ENCODE results near the gene GSTM2.

Gene GSTM2

DNA sequence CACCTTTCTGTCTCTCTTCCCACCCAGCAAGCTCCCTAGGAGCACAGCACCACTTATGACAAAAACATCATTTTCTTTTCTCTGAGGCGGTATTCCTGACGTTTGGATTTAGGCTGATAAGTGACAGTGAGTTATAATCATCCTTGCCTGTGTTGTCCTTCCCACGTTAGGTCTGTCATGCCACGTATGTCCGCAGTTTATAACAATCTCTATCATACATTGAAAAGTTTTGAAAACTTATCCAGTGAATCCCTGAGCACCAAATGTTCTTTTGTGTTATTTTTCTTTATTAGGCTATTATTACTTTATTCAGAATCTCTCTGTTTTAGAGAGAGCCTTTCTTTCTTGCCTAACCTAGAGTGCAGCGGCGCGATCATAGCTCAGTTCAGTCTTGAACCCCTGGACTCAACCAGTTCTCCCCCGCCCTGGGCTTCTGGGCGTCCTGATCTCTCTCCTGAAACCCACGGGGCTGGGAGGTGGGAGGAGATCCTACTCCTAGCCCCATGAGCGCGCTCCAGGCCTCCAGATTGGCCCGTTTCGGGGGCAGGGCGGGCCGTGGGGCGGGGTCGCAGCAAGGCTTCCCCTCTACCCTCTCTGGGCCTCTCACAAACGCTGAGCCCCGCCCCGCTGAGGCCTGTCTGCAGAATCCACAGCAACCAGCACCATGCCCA, at the start of gene GSTM2:
GSTM2 (plus strand) TSS at position 606 of the 671 bp plus-strand sequence; CDS start at position 665, 59 bp downstream.
- peak; percentile 76 to 77 for DNase-seq

DNA sequence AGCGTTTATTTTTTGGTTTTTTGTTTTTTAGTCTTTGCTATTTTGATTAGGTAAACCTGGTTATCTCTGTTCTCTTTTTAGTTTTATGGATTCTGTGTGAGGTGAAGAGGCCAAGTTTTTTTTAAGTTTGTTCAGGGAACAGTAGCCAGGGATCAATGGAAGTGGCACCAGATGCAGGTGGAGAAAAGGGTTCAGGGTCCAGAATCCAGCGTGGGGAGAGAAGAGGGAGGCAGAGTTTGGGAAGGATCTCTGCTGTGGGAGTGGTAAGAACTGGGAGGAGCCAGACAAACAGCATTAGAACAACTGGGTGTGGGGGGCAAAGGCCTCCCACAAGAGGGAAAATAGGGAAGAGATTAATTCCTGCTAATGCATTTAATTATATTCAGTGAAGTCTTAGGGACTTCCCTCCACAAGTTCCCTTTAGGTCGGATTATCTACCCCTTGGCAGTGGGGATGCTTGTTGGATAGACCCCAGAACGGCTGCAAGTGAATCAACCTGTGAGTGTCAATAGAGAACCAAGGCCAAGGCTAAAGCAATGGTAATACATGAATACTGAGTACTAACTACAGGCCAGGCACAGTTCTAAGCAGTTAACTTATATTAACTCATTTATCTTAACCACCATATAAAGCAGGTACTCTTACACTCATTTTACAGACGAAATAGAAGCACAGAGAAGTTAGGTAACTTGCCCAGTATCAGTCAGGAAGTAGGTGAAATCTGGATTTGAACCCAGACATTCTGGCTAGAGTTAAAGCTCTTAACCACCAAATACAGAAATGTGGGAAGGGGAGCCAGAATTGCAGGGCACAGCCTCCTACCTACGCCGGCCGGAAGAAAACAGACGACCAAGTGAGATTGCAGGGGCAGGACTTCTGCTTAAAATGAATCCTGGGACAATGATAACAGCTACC, 48.9 kb upstream of the GSTM2 start:
- no peak for DNase-seq

DNA sequence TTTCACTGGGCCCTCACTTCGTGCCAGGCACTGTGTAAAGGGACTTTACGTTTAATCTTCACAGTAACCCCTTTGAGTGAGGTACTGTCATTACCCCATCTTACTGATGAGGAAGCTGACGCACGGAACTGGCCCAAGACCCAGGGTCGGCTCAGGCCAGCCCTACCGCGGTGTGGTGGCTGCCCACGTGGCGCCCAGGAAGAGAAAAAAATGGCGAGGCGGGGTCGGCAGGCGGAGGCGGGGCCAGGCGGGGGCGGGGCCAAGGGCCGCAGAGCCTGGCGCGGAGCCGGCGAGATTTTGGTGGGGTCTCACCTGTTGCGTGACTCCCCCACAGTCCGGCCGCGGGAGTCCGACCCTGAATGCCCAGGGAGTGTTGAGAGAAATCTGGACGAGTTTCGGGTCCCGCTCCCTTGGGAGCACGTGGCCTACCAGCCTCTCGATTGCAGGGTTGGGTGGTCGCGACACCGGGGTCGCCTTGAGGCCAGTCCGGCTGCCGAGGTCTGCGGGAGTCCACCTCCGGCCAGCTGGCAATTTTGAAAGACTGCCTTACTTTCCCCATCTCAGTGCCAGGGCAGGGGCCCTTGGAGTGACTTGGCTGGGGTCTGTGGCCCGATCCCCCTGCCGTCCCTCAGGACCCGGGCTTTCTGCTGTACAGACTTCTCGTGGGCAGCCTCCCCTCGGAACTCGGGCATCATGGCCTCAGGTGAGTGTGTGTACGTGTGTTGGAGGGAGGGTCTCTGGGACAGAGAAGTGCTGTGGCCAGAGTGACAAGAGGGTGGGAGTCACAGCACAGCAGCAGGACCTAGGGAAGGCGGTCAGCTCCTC, 48.1 kb upstream of the GSTM2 start, which contains the start of the genes AMPD2 and GNAT2:
AMPD2 (plus strand) TSS at position 262 of the 825 bp plus-strand sequence. CDS start 1,339 bp downstream, outside the sequence.
GNAT2 (minus strand) TSS at position 41 of the 825 bp plus-strand sequence. CDS start 6,746 bp downstream, outside the sequence.
- DNase-seq, result peak; percentile 84 to 88

DNA sequence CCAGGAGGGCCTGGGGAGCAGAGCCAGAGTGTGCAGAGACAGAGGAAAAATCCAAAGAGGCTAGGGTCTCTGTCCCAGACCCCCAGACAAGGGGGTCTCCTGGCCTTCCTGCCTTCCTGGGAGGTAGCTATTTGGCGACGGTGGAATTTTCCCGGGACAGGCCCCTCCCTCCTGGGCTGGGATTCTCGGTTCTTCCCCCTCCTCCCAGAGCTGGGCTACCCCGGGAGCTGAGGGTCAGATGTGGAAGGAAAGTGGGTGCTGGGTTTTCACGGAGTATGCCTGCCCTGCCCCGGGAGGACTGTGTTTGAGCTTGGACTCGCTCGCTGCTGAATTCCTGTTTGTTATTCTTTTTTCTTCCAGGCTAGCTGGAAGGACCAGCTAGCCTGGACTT, 47.5 kb upstream of the GSTM2 start:
- no peak for DNase-seq

DNA sequence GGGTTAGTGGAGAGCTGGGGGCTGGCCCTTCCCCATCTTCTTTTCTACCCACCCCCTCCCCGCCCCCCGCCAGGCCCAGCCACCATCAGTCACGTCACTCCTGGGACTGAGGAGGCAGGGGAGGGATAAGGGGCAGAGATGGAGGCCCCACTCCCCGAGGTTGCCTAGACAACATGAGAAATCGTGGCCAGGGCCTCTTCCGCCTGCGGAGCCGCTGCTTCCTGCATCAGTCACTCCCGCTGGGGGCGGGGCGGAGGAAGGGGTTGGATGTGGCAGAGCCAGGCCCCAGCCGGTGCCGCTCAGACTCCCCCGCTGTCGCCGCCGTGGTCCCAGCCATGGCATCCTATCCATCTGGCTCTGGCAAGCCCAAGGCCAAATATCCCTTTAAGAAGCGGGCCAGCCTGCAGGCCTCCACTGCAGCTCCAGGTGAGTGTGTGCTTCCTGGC, 47.0 kb upstream of the GSTM2 start:
- peak; percentile 94 to 96 for DNase-seq

DNA sequence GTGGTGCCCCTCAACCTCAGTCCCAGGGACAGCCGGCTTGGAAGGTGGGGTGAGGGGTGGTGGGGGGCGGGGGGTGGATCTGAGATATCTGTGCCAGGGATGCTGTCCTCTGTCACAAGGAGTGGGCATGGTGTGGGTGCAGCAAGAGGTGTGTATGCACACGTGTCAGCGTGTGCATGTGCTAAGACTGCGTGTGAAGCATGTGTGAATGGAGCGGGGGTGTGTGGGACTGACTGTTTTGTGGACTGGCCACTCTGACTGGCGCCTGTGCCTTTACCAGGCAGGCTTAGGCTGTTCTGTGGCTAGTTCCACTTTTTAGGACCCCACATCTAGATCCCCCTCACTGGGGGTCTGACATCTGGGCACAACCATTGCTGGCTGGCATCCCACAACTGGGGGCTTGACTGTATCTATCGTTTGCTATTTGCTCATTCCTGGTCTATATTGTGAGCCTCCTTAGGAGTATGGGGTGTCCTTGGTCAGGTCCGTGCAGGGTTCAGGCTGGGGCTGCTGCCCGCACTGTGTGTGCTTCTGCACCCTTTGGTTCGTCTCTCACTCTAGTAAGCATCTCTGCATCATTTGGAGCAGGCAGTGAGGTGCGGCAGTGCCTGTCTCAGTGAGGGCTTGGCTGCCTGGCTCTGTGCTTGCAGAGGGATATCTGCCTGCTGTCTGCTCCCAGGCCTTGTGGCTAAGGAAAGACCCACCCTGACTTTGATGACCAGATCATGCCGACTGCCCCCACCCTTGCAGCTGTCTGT, 46.3 kb upstream of the GSTM2 start:
- no peak for DNase-seq

DNA sequence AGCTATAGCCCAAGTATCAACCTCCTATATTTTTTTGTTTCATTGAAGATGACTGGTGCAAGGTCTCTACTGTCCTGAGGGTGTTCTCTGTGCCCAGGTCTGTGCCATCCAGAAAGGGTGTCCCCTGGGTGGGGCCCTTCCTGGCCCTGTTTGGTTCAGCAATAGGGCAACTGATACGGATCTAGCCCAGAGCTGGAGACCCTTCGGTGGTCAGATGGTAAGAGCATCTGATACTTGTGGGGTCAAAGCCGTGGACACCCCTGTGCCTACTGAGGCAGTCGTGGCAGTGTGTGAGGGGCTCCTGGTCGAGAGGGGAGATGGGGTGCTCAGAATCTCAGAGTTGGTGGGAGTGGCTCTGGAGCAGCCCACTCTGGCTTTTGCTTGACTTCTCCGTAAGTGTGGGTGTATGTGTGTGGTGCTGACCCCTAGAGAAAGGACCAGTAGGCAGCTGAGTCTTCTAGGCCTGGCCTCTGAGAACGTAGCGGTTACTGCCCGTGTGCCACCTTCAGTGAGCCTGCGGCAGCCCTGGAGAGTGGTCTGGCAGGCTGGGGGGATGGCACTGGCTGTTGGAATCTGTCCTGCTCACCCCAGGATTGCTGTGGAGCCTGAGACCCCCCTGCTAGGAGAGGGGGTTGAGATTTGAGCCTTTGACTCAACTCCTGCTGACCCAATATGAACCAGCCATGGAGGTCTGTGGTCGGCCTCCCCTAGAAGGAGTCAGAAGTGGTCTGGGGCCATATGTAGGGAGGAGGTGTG, 45.5 kb upstream of the GSTM2 start:
- no peak for DNase-seq

DNA sequence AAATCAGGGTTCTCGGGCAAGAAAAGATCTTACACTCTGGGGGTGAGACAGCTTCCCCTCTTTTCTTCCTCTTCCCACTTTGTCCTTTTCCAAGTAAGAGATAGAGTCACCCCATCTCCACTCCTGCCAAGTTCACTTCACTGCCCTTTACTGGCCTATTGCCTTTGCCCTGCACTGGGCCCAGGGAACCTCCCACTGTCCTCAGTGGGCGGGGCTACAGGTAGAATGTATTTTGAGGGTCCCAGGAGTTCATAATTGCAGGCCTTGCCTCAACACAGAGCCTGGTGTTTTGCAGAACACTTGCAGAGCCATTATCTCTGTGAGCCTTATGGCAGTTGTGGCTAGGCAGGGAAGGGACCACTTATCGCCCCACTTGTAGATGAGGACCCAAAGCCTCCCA, 45.0 kb upstream of the GSTM2 start:
- no peak for DNase-seq

DNA sequence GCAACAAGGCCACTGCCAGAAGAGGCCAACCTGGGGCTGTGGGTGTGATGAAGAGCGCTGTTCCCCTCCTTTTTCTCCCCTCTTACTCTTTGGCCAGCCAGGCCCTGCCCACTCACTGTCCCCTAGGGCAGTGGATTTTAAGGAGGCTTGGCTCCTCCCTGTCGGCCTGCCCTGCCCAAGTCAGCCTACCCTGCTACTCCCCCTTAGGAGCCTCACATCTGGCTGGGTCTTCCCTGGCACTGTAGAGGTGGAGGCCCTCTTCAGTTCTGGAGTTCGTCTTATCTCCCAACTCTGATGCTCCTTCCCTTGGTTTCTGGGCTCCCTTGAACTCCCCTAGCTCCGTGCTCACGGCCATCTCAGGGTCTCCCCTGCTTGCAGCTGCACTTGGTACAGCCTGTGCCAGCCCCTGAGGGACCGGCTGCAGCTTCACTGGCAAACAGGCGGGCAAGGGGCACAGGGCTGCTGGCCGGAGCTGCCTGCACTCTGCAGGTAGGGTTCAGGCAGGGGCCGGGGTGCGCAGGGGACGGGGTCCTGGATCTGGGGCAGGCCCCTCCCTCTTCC, 44.2 kb upstream of the GSTM2 start:
- no peak for DNase-seq

DNA sequence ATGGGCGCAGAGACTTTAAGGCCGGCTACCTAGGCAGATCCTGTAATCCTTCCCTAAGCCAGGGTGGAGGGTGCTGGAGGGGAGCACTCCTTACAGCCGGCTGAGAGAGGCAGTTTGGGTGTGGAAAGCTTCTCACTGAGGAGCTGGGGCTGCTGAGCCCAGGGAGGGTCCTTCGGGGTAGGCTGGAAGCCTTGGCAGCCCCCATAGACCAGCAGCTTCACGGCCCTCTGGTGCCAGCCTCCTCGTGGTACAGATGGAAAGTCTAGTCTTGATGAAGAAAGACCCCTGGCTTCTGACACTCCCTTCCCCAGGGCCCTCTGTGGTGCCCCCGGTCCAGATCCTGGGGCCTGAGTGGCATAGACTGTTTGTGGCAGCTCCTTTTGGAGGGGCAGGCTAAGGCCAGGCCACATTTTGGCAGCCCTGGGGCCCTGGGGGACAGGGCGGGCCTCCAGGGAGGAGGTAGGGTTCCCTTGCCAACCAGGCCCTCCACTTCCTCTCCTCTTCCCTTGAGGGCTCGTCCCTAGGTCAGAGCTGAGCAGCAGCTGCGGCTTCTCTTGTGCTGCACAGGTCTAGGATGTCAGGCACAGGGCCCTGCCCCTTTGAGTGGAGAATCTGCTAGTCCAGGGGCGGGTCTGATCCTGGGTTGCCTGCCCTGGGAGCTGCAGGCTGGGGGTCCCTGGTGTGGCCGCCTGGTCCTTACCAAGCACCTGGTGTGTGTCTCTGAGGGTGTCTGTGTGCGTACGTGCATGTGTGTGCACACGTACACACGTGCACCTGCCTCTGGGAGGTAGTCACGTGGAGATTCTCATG, 43.5 kb upstream of the GSTM2 start:
- no peak for DNase-seq

DNA sequence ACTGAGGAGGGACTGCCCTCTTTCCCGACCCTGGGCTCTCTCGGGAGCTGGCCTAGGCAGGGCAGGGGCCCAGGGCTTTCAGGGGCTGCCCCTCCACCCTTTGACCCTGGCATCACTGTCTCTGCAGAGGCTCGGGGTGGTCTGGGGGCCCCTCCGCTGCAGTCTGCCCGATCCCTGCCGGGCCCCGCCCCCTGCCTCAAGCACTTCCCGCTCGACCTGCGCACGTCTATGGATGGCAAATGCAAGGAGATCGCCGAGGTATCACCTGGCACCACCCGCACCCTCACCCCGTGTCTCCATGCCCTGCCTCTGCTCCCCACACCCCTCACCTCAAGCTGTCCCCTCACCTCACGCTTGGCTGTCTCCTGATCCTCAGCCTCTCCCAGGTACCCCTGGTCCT, 42.7 kb upstream of the GSTM2 start:
- no peak for DNase-seq

DNA sequence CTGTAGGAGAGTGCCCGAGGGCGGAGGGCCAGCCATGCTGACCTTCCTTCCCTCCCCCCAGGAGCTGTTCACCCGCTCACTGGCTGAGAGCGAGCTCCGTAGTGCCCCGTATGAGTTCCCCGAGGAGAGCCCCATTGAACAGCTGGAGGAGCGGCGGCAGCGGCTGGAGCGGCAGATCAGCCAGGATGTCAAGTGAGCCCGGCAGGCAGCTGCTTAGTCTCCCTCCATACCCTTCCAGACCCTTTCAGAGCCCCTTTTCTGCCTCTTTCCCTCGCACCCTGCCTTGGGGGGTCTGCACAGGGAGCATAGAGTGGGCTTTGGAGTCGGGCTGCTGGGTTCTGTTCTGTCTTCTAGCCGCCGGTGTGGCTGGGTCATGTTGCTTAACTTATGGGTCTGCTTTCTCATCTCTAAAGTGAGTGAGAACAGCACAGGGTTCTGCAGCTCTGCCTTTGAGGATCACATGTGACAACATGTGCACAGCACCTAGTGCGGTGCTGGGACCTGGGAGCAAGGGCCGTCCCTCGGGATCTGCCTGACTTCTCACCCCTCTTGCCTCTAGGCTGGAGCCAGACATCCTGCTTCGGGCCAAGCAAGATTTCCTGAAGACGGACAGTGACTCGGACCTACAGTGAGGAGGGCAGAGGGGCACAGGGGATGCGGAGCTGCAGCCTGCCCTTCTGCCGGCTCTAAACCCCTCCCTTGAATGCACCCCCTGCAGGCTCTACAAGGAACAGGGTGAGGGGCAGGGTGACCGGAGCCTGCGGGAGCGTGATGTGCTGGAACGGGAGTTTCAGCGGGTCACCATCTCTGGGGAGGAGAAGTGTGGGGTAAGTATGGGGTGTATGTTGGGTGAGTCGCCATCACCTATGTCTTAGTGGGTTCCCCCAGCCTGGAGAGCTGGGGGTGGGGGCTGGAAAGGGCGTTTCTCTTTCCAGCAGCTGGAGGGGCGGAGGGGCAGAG, 42.0 kb upstream of the GSTM2 start:
- DNase-seq, result no peak

DNA sequence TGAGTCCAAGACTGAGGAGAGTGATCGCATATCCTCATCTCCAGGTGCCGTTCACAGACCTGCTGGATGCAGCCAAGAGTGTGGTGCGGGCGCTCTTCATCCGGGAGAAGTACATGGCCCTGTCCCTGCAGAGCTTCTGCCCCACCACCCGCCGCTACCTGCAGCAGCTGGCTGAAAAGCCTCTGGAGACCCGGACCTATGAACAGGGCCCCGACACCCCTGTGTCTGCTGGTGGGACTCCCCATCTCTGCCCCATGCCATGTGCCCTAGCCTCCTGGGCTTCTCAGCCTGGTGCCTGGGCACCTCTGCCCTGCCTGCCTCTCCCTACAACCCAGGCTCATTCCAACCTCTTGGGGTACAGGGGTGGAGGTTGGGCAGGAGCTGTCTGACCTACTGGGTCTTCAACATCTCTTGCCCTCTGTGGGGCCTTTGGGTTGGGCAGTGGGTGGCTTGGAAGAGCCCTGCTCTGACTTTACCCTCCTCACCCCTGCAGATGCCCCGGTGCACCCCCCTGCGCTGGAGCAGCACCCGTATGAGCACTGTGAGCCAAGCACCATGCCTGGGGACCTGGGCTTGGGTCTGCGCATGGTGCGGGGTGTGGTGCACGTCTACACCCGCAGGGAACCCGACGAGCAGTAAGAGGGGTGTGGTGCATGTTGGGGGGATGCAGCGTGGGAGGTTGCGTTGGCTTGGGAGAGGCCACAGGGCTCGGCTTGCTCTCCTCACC, 41.0 kb upstream of the GSTM2 start:
- DNase-seq, result no peak

DNA sequence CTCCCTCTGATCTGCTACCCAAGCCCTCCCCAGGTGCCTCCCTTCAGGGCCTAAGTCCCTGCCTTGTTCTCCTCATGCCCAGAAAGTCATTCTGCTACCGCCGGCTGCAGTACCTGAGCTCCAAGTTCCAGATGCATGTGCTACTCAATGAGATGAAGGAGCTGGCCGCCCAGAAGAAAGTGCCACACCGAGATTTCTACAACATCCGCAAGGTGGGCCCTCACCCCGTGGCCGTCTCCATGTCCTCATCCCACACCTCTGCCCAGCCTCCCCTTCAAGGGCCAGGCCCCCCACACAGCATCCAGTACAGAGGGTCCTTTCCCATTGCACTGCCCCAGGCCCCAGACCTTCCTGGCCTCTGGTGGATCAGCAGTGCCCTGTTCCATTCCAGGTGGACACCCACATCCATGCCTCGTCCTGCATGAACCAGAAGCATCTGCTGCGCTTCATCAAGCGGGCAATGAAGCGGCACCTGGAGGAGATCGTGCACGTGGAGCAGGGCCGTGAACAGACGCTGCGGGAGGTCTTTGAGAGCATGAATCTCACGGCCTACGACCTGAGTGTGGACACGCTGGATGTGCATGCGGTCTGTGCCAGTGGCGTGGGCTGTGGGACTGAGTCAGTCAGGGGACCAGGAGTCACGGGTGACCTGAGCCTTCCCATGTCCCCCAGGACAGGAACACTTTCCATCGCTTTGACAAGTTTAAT, 40.0 kb upstream of the GSTM2 start:
- DNase-seq, result no peak

DNA sequence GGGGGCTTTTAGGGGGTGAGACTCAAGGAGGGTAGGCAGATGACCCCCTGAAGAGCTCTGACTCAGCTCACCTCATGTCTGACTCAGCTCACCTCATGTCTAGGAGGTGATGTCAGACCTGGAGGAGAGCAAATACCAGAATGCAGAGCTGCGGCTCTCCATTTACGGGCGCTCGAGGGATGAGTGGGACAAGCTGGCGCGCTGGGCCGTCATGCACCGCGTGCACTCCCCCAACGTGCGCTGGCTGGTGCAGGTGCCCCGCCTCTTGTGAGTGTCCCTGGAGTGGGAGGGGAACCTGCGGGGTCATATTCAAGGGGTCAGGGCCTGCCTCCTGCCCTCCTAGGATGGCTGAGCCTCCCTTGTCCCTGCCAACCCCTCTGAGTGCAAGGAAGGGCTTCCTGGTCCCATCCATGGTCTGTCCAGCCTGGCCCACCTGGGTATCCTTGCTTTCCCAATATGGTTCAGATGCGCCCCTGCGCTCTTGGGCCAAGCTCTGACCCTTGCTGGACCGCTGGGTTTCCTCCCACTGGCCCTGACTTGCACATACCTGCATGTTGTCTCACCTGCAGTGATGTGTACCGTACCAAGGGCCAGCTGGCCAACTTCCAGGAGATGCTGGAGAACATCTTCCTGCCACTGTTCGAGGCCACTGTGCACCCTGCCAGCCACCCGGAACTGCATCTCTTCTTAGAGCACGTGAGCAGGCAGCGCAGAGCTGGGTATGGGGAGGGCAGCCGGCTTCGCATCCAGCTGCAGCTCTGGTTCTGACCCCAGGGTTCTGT, 39.1 kb upstream of the GSTM2 start:
- DNase-seq, result no peak

DNA sequence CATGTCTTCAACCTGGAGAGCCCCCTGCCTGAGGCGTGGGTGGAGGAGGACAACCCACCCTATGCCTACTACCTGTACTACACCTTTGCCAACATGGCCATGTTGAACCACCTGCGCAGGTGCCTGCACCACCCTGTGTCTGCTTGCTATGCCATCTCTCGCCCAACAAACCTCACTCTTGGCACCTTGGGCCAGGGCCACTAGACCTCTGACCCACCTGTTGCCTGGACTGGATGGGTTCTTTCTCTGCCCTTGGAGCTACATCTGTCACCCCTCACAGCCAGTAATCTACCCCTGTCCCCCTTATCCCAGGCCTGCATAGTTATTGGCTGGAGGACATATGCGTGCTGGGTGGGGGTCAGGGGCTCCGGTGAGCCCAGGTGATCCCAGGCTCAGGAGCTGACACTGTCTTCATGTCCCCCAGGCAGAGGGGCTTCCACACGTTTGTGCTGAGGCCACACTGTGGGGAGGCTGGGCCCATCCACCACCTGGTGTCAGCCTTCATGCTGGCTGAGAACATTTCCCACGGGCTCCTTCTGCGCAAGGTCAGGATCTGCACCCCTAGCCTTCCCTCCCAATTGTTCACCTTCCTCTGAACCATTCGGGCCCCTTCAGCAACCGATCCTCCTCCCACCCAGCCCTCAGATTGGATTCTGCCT, 38.4 kb upstream of the GSTM2 start:
- no peak for DNase-seq
